ENCODE results near the gene EPO. TPM values are rescaled to one million over a fixed set of nuclear protein-coding genes. Genes with fewer than 3 reads are reported as not detected.

The EPO gene
- total RNA-seq, 4 donors from 2014 or later = not detected

DNA sequence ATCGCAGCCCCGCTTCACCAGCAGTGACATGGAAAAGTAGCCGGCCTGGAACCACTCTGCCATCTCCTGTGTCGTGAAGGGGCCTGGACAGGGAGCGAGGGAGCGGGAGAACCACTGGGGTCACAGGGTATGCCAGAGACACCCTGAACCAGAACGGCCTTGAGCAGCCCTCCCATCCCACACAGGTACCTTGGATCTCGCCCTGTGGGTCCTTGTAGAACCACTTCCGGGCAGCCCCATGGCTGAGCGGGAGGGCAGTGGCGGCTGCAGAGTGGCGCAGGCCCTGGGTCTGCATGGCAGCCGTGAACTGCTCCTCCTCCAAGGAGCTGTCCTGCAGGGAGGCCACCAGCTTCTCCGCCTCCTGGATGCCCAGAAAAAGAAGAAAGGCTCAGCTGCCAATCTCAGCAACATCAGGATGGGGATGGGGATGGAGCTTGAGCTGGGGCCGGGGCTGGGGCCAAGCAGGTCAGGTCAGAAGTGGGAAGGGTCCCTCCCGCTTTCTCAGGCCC, 35.7 kb upstream of the EPO start:
- peaks cover 0 to 60% (median 20%) of the 10 kb centered on the region in 4 donors for H3K36me3 ChIP-seq
- no peak overlapping the region for H3K27ac ChIP-seq
- 92% methylated on average over 14 of the region's 16 CpGs; no CpG with 5 or more reads in 1 of the 2 donors for WGBS, 2 donors (ENCODE audit: low coverage in 1 of 2)
- intact Hi-C loops (cut with DNase I; ENCODE audit: low total_unique reads) = no loop called here
- no peaks in the 10 kb centered on the region for H3K9me3 ChIP-seq
- TF ChIP-seq, protein P1, sequence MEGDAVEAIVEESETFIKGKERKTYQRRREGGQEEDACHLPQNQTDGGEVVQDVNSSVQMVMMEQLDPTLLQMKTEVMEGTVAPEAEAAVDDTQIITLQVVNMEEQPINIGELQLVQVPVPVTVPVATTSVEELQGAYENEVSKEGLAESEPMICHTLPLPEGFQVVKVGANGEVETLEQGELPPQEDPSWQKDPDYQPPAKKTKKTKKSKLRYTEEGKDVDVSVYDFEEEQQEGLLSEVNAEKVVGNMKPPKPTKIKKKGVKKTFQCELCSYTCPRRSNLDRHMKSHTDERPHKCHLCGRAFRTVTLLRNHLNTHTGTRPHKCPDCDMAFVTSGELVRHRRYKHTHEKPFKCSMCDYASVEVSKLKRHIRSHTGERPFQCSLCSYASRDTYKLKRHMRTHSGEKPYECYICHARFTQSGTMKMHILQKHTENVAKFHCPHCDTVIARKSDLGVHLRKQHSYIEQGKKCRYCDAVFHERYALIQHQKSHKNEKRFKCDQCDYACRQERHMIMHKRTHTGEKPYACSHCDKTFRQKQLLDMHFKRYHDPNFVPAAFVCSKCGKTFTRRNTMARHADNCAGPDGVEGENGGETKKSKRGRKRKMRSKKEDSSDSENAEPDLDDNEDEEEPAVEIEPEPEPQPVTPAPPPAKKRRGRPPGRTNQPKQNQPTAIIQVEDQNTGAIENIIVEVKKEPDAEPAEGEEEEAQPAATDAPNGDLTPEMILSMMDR (IDR thresholded peaks at IDR 0.05) = no peak
- no peak for TF ChIP-seq POLR2A (IDR thresholded peaks at IDR 0.05)
- TF ChIP-seq POLR2AphosphoS5 (IDR thresholded peaks at IDR 0.05) = no peak
- no peak for TF ChIP-seq EP300 (IDR thresholded peaks at IDR 0.05; ENCODE audit: low read depth)
- peaks cover 0 to 2% (median 0%) of the 10 kb centered on the region in 4 donors for H3K4me1 ChIP-seq
- in situ Hi-C loops (cut with MboI; ENCODE audit: low pct_ligation_motif_present in 1 of 4, low pct_unique_long_range_greater_than_20kb in 1 of 4, low sequenced_read_pairs in 3 of 4) = loop anchor here in 3 of 4 donors (25.0 kb wide), 2 partner anchors 97 to 222 kb away; partner anchors contain the start of genes SPACDR (in 2 of the 3), FBXO24 (in 1 of the 3) and LRCH4 (in 1 of the 3)
- DNase-seq = no peak
- H3K4me3 ChIP-seq = no peak overlapping the region
- H3K27me3 ChIP-seq = no peaks in the 10 kb centered on the region

- WGBS, 2 donors (ENCODE audit: low coverage in 1 of 2) = 91% methylated on average over 18 of the region's 18 CpGs; no CpG with 5 or more reads in 1 of the 2 donors
- intact Hi-C loops (cut with DNase I; ENCODE audit: low total_unique reads) (no loop called here), in situ Hi-C loops (cut with MboI; ENCODE audit: low pct_ligation_motif_present in 1 of 4, low pct_unique_long_range_greater_than_20kb in 1 of 4, low sequenced_read_pairs in 3 of 4) (loop anchor here in 3 of 4 donors (25.0 kb wide), 2 partner anchors 98 to 223 kb away; partner anchors contain the start of genes SPACDR (in 2 of the 3), FBXO24 (in 1 of the 3) and LRCH4 (in 1 of the 3))
- Histone ChIP-seq H3K4me3 (no peak overlapping the region), H3K36me3 (peaks cover 0 to 60% (median 20%) of the 10 kb centered on the region in 4 donors), H3K27me3 (no peaks in the 10 kb centered on the region), H3K9me3 (no peaks in the 10 kb centered on the region), H3K27ac (no peak overlapping the region), H3K4me1 (peaks cover 0 to 7% (median 2%) of the 10 kb centered on the region in 4 donors)
- DNase-seq = no peak
- TF ChIP-seq POLR2A (IDR thresholded peaks at IDR 0.05) = no peak
- no peak for TF ChIP-seq POLR2AphosphoS5 (IDR thresholded peaks at IDR 0.05)
- TF ChIP-seq EP300 (IDR thresholded peaks at IDR 0.05; ENCODE audit: low read depth) = no peak
- TF ChIP-seq, protein P1 (IDR thresholded peaks at IDR 0.05) = no peak
These were observed 35.1 kb upstream of the EPO start for GRCh38 chr7:100685049-100685605.

DNA sequence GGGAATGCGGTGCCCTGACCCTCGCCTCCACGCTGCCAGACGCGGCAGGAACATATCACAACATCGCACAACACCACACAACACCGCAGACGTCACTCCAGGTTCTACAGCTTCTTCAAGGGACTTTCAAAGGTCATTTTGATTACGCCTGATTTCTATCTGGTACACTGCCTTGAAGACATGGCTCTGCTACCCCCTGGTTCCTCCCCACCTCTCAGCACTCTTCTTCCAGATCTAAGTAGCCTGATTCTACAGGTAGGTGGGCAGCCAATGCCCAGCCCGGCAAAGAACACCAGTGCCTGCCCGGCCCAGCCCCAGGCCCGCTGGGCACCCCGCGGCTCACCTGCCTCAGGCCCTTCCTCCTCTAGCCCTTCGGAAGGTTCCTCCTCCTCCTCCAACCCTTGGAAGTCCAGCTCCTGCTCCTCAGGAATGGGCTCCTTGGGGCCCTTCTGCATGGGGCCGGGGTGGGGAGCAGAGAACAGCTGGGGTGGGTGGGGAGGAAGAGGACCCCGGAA, 34.6 kb upstream of the EPO start:
- intact Hi-C loops (cut with DNase I; ENCODE audit: low total_unique reads) = no loop called here
- no peak for TF ChIP-seq POLR2A (IDR thresholded peaks at IDR 0.05)
- Histone ChIP-seq H3K9me3 (no peaks in the 10 kb centered on the region), H3K36me3 (peaks cover 0 to 60% (median 20%) of the 10 kb centered on the region in 4 donors), H3K4me3 (no peak overlapping the region), H3K27me3 (no peaks in the 10 kb centered on the region), H3K4me1 (peaks cover 0 to 13% (median 3%) of the 10 kb centered on the region in 4 donors), H3K27ac (no peak overlapping the region)
- DNase-seq = no peak
- in situ Hi-C loops (cut with MboI; ENCODE audit: low pct_ligation_motif_present in 1 of 4, low pct_unique_long_range_greater_than_20kb in 1 of 4, low sequenced_read_pairs in 3 of 4) = loop anchor here in 3 of 4 donors (25.0 kb wide), 2 partner anchors 98 to 223 kb away; partner anchors contain the start of genes SPACDR (in 2 of the 3), FBXO24 (in 1 of the 3) and LRCH4 (in 1 of the 3)
- WGBS, 2 donors (ENCODE audit: low coverage in 1 of 2) = 86 to 93% methylated on average over 6 to 17 of the region's 17 CpGs

DNA sequence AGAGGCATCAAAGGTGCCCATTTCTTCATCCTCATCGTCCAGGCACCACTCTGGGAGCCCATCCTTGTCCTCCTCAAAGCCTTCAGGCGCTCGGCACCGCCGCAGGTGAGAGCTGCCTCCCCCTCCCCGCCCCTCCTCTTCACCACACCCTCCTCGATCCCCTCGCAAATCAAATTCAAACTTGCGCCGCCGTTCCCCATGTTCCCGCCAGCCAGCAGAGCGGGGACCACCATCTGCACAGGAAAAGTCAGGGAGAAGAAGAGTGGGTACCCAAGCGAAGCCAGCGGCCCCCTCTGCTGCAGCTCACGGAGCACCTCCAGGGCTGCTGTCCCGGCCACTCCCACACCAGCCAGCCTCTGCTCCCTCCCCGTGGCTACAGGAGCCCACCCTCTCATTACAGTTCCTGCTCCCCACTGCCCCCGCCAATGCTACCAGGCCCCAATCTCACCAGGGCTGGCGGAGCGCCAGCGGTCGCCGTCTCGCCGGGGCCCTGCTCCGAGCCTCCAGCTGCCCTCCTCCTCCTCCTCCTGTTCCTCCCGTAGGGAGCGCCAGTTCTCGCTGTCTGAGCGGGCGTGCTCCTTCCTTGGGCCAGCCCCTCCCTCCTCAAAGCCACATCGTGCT, 34.0 kb upstream of the EPO start:
- Histone ChIP-seq H3K36me3 (peaks cover 0 to 60% (median 20%) of the 10 kb centered on the region in 4 donors), H3K4me1 (peaks cover 6 to 19% (median 9%) of the 10 kb centered on the region in 4 donors), H3K9me3 (no peaks in the 10 kb centered on the region), H3K4me3 (no peak overlapping the region), H3K27ac (no peak overlapping the region), H3K27me3 (no peaks in the 10 kb centered on the region)
- DNase-seq = no peak
- in situ Hi-C loops (cut with MboI; ENCODE audit: low pct_ligation_motif_present in 1 of 4, low pct_unique_long_range_greater_than_20kb in 1 of 4, low sequenced_read_pairs in 3 of 4) (loop anchor here in 3 of 4 donors (25.0 kb wide), 2 partner anchors 99 to 224 kb away; partner anchors contain the start of genes SPACDR (in 2 of the 3), FBXO24 (in 1 of the 3) and LRCH4 (in 1 of the 3)), intact Hi-C loops (cut with DNase I; ENCODE audit: low total_unique reads) (no loop called here)
- no peak for TF ChIP-seq EP300 (IDR thresholded peaks at IDR 0.05; ENCODE audit: low read depth)
- TF ChIP-seq POLR2A (IDR thresholded peaks at IDR 0.05) = no peak
- no peak for TF ChIP-seq POLR2AphosphoS5 (IDR thresholded peaks at IDR 0.05)
- TF ChIP-seq, protein P1 (IDR thresholded peaks at IDR 0.05) = no peak
- 84% methylated on average over 33 of the region's 33 CpGs; no CpG with 5 or more reads in 1 of the 2 donors for WGBS, 2 donors (ENCODE audit: low coverage in 1 of 2)

Data from transverse colon (tissue), 4 donors.